Thyroid gland (tissue), 4 donors: ENCODE data around the gene IQGAP2. TPM values are rescaled to one million over a fixed set of nuclear protein-coding genes. Genes with fewer than 3 reads are reported as not detected.
"Not testable (repeated sequence)": the region's sequence is repeated elsewhere in the genome, so short reads cannot be mapped to it uniquely, and the experiment has no call there.

ENCODE experiments used
- DNase-seq, 2 donors: peaks; one replicate each; pipeline ENCODE4 v3.0.0-alpha.2; 2019
- H3K27ac ChIP-seq, 3 donors: fragments of 200-600 bp; sonication (generic); 1 replicate in 2 of 3; 2 replicates in 1 of 3; pipeline ENCODE4 v1.5.1; 2016 to 2019; ENCODE audit warnings: mild to moderate bottlenecking in 1 of 3, moderate library complexity in 1 of 3
- H3K27me3 ChIP-seq: fragments of 200-600 bp; sonication (generic); one replicate; pipeline ENCODE4 v1.5.1; 2019
- H3K36me3 ChIP-seq, 2 donors: fragments of 200-600 bp; sonication (generic); one replicate each; pipeline ENCODE4 v1.5.1; 2016 to 2019
- H3K4me1 ChIP-seq, 2 donors: fragments of 200-600 bp; sonication (generic); one replicate each; pipeline ENCODE4 v1.5.1; 2017 to 2019
- H3K4me3 ChIP-seq, 3 donors: fragments of 200-600 bp; sonication (generic); replicated peaks in 1 of 3; 1 replicate in 2 of 3; 2 replicates in 1 of 3; pipeline ENCODE4 v1.5.1; 2016; ENCODE audit warnings: mild to moderate bottlenecking in 1 of 3
- H3K9me3 ChIP-seq: fragments of 200-600 bp; sonication (generic); one replicate; pipeline ENCODE4 v1.5.1; 2017
- POLR2A ChIP-seq, 2 donors: fragments of 450-650 bp; IDR thresholded peaks; one replicate each; pipeline ENCODE4 v1.6.1; 2017; ENCODE audit warnings: antibody characterized with exemption in 2 of 2, mild to moderate bottlenecking in 2 of 2, moderate library complexity in 1 of 2
- WGBS, 2 donors: methylation state at CpG; one replicate each; pipeline ENCODE4 v1.1.5; 2017; 5-methylcytosine and 5-hydroxymethylcytosine counted together
- intact Hi-C: fragments of 100-400 bp; cut with DNase I; formaldehyde crosslinking; loops from one replicate; pipeline ENCODE4 v1.15.1; 2023
- total RNA-seq, 4 donors: library from RNA; depleted of rRNA; stranded (reverse); fragments of >200 nt; gene quantifications; one replicate each; pipeline ENCODE4 v1.2.3, GENCODE V29; 2016
- TF ChIP-seq, protein P1 (sequence below), 6 experiments: fragments of 200-600 bp in 3 of 6; fragments of 450-650 bp in 3 of 6; sonication (generic) in 3 of 6; IDR thresholded peaks; one replicate each; pipeline ENCODE4 v1.5.1; 2016 to 2019; ENCODE audit warnings: antibody characterized with exemption in 6 of 6, mild to moderate bottlenecking in 2 of 6, inconsistent platforms in 1 of 6, moderate library complexity in 1 of 6

The IQGAP2 gene
- total RNA-seq, 4 donors from 2014 or later = 55.1 to 85.5 (median 64.0) TPM

DNA sequence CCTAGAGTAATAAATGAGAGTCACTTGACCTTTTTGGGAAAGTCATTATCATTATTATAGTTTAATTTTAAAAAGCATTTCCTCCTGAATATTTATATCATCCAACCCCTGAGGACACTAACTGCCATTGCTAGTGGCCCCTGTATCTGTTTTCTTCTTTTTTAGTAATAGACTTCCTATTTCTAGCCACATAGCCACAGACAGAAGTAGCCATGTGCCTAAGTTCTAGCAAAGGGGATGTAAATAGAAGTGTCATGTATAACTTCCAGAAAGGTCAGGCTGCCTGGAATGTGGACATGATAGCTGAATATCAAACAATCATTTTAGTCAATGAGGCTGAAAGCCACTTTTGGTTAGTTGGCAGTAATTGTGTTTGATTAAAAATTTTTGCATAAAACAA lies 37.5 kb upstream of the IQGAP2 start:
- TF ChIP-seq POLR2A (IDR thresholded peaks at IDR 0.05) = no peak
- TF ChIP-seq, protein P1, sequence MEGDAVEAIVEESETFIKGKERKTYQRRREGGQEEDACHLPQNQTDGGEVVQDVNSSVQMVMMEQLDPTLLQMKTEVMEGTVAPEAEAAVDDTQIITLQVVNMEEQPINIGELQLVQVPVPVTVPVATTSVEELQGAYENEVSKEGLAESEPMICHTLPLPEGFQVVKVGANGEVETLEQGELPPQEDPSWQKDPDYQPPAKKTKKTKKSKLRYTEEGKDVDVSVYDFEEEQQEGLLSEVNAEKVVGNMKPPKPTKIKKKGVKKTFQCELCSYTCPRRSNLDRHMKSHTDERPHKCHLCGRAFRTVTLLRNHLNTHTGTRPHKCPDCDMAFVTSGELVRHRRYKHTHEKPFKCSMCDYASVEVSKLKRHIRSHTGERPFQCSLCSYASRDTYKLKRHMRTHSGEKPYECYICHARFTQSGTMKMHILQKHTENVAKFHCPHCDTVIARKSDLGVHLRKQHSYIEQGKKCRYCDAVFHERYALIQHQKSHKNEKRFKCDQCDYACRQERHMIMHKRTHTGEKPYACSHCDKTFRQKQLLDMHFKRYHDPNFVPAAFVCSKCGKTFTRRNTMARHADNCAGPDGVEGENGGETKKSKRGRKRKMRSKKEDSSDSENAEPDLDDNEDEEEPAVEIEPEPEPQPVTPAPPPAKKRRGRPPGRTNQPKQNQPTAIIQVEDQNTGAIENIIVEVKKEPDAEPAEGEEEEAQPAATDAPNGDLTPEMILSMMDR (IDR thresholded peaks at IDR 0.05) = no peak
- intact Hi-C loops = no loop called here

DNA sequence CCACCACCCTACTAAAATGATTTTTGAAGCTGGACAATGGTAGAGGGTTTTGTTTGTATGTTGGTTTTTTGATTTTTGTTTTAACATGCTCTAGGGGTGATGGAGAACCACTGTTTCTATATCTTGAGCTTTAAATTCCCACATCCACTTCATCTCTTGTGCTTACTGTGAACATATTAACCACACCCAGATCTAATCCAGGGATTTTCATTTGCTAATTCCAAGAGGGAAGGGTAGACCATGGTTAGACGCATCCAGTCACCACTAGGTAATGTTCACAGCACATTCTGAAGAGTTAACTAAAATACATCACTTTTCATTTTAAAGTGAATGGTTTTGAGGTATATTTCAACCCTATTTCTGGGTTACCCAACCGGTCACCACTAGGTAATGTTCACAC lies 36.5 kb upstream of the IQGAP2 start:
- H3K27me3 ChIP-seq = no peaks in the 10 kb centered on the region
- H3K27ac ChIP-seq = no peak overlapping the region
- no peaks in the 10 kb centered on the region for H3K4me1 ChIP-seq
- 90 to 96% methylated on average over 2 of the region's 2 CpGs for WGBS, 2 donors
- no peak for TF ChIP-seq POLR2A (IDR thresholded peaks at IDR 0.05)
- intact Hi-C loops = no loop called here
- no peaks in the 10 kb centered on the region for H3K36me3 ChIP-seq
- no peaks in the 10 kb centered on the region for H3K9me3 ChIP-seq
- no peak for DNase-seq
- no peak overlapping the region for H3K4me3 ChIP-seq

More for the DNA sequence above, 37.5 kb upstream of the IQGAP2 start:
- H3K27ac ChIP-seq = no peak overlapping the region
- no peak for DNase-seq
- no peak overlapping the region for H3K4me3 ChIP-seq
- no peaks in the 10 kb centered on the region for H3K4me1 ChIP-seq
- H3K27me3 ChIP-seq = no peaks in the 10 kb centered on the region
- H3K36me3 ChIP-seq = no peaks in the 10 kb centered on the region
- H3K9me3 ChIP-seq = no peaks in the 10 kb centered on the region

DNA sequence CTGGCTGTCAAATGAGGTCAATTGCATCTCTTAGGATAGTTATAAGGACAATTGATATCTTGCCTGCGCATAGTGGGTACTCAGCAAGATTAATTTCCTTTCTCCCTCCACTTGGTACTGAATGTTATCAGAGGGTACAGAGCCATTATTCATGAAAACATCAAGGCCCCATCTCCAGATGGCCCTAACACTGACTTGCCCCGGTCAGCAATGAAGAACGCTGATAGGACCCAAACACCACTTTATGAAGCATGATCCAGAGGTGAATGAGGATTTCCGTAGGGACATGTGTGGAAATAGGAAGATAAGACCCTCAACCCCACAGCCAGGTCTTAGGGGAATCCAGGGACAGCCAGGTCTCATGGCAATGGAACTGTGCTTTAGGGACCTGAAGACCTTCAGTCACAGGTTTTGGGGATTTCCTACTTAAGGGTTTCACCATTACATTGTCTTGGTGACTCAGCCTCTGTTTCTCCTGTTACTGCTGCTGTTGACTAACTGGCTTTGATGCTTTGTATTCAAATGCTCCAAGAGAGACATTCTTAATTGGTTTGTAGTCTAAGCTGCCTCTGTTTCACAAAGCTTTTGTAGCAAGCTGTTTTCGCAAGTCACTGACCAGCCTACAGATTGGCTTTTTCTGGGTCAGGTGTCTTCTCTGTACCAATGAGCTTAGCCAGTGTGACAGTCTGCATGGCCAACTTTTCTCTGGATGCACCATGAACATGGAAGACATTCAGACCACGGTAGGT lies 35.3 kb upstream of the IQGAP2 start:
- intact Hi-C loops = no loop called here
- 96 to 98% methylated on average over 6 of the region's 6 CpGs for WGBS, 2 donors
- H3K9me3 ChIP-seq = no peaks in the 10 kb centered on the region
- no peak for DNase-seq
- H3K4me3 ChIP-seq = no peak overlapping the region
- no peak overlapping the region for H3K27ac ChIP-seq
- TF ChIP-seq, protein P1 (IDR thresholded peaks at IDR 0.05) = no peak
- TF ChIP-seq POLR2A (IDR thresholded peaks at IDR 0.05) = no peak
- H3K4me1 ChIP-seq = peaks cover 4 to 7% of the 10 kb centered on the region in 2 donors
- H3K36me3 ChIP-seq = no peaks in the 10 kb centered on the region
- no peaks in the 10 kb centered on the region for H3K27me3 ChIP-seq

DNA sequence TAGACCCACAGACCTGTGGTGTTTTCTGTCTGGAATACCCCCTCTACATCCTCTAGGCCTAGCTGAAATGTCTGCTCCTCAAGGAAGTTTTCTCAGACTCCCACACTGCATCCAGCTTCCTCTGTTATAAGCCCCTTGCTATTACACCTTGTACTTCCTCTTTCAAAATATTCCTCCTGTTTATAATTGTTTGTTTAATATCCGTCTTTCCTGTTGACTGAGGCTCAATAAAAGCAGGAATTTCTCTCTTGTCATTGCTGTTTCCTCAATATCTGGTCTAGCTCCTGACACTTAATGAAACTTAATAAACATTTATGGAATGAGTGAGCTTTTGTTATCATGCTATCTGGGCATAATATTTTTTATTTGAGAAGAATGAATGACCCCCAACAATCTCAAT lies 34.1 kb upstream of the IQGAP2 start:
- 73 to 80% methylated on average over 1 of the region's 1 CpG for WGBS, 2 donors
- H3K4me1 ChIP-seq = peaks cover 4 to 7% of the 10 kb centered on the region in 2 donors
- no peak overlapping the region for H3K4me3 ChIP-seq
- intact Hi-C loops = no loop called here
- H3K27me3 ChIP-seq = no peaks in the 10 kb centered on the region
- DNase-seq = no peak
- H3K27ac ChIP-seq = no peak overlapping the region
- no peak for TF ChIP-seq POLR2A (IDR thresholded peaks at IDR 0.05)
- TF ChIP-seq, protein P1 (IDR thresholded peaks at IDR 0.05) = no peak
- H3K9me3 ChIP-seq = no peaks in the 10 kb centered on the region
- H3K36me3 ChIP-seq = no peaks in the 10 kb centered on the region

DNA sequence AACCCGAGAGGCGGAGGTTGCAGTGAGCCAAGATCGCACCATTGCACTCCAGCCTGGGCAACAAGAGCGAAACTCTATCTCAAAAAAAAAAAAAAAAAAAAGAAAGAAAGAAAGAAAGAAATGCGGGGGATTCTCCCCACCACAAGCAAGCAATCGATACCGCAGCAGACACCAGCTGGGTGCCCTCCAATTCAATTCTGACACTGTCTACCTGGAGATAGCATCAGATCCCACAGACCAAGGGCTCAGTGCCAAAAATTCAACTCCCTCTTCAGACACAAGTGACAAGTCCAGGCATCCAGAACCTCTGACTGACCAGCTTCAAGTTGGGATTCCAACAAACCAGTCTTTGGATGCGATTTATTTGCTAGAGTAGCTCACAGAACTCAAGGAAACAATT lies 33.4 kb upstream of the IQGAP2 start:
- H3K4me3 ChIP-seq, H3K4me1 ChIP-seq, H3K36me3 ChIP-seq, intact Hi-C loops, H3K27me3 ChIP-seq, H3K27ac ChIP-seq, H3K9me3 ChIP-seq: not testable (repeated sequence)
- whole genome bisulfite sequencing, 2 donors = 81 to 87% methylated on average over 8 of the region's 8 CpGs
- peak; percentile 40 to 51 for DNase-seq

DNA sequence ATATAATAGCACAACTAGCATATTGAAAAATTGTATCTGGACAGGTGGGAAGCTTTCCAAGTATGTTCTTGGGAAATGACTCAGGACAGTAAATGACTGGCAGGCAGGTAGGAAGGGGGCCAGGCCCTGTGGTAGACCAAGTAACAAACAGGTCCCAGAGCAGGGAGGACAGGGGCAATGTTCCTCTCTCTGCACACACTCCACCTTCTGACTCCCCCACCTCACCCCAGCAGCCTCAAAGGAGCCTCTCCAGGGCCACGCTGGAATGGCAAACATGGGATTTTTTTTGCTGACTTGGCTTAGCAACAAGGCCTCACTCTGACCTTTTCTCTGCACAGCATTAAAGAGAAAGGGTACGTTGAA lies 31.1 kb upstream of the IQGAP2 start:
- 46 to 68% methylated on average over 2 of the region's 2 CpGs for WGBS, 2 donors
- TF ChIP-seq, protein P1 (IDR thresholded peaks at IDR 0.05) = no peak
- TF ChIP-seq POLR2A (IDR thresholded peaks at IDR 0.05) = no peak
- no peak for DNase-seq
- Histone ChIP-seq H3K36me3 (no peaks in the 10 kb centered on the region), H3K4me1 (peaks cover 4 to 7% of the 10 kb centered on the region in 2 donors), H3K27me3 (no peaks in the 10 kb centered on the region), H3K9me3 (no peaks in the 10 kb centered on the region), H3K27ac (no peak overlapping the region), H3K4me3 (no peak overlapping the region)
- intact Hi-C loops = no loop called here
